Measurements from ENCODE around the gene YBX3. TPM values are rescaled to one million over a fixed set of nuclear protein-coding genes. Genes with fewer than 3 reads are reported as not detected.
"Not testable (repeated sequence)": the region's sequence is repeated elsewhere in the genome, so short reads cannot be mapped to it uniquely, and the experiment has no call there.

Gene YBX3
- total RNA-seq, 4 donors from 2014 or later: 281 to 567 (median 448) TPM

- ATAC-seq (ENCODE audit: low FRiP score) (peak; percentile 98), DNase-seq (ENCODE audit: low spot score) (peak; percentile 68)
- TF ChIP-seq CTCF (IDR thresholded peaks at IDR 0.05): peak in 1 of 3 donors; percentile 78
Measured at GRCh38 chr12:10749700-10750384, 26.7 kb upstream of the YBX3 start.

- no peak for TF ChIP-seq CTCF (IDR thresholded peaks at IDR 0.05)
- ATAC-seq (ENCODE audit: low FRiP score): no peak
- no peak for DNase-seq (ENCODE audit: low spot score)
Measured at GRCh38 chr12:10747730-10748129, 24.6 kb upstream of the YBX3 start.

GRCh38 chr12:10743420-10743819, 20.3 kb upstream of the YBX3 start:
- DNase-seq (ENCODE audit: low spot score); ATAC-seq (ENCODE audit: low FRiP score): not testable (repeated sequence)

- TF ChIP-seq CTCF (IDR thresholded peaks at IDR 0.05): no peak
- ATAC-seq (ENCODE audit: low FRiP score) (no peak), DNase-seq (ENCODE audit: low spot score) (no peak)
Measured at GRCh38 chr12:10741845-10742244, 18.7 kb upstream of the YBX3 start.

- TF ChIP-seq CTCF (IDR thresholded peaks at IDR 0.05): no peak
- DNase-seq (ENCODE audit: low spot score): no peak
- ATAC-seq (ENCODE audit: low FRiP score): no peak
Measured at GRCh38 chr12:10740182-10740581, 17.1 kb upstream of the YBX3 start.

DNA sequence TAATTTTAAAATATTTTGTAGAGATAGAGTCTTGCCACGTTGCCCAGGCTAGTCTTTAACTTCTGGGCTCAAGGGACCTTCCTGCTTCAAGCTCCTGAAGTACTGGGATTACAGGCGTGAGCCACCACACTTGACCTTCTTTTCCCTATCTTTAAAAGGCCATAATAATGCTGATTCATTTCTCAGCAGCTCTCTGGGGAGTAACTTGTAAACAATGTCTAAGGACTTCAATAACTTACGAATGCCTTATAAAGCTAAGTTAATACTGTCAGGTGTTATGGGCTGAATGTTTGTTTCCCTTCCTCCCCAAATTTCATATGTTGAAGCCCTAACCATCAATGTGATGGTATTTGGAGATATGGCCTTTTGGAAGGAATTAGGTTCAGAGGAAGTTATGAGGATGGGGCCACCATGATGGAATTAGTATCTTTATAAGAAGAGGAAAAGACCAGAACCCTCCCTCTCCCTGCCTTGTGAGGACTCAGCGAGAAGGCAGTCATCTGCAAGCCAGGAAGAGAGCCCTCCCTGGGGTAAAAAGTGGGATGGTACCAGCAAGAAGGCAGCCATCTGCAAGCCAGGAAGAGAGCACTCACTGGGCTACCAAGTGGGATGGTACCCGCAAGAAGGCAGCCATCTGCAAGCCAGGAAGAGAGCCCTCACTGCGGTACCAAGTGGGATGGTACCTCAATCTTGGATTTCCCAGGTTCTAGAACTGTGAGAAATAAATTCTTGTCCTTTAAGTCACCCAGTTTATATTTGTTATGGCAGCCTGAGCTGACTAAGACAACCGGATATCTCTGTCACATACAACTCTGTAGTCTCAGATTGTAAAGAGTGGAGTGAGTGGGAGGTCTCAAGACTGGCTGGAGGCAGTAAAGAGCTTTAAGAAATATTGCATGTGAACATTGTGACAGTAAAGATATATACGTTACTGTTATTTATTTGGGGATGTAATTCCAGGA, 16.3 kb upstream of the YBX3 start:
- ATAC-seq (ENCODE audit: low FRiP score): no peak

More for the DNA sequence above, 16.3 kb upstream of the YBX3 start:
- no peak for DNase-seq (ENCODE audit: low spot score)
- no peak for TF ChIP-seq CTCF (IDR thresholded peaks at IDR 0.05)
